ENCODE measurements around the gene FOXO6. TPM values are rescaled to one million over a fixed set of nuclear protein-coding genes. Genes with fewer than 3 reads are reported as not detected.

The FOXO6 gene
- total and polyA plus RNA-seq, 2 donors = 1.2 to 1.5 TPM

DNA sequence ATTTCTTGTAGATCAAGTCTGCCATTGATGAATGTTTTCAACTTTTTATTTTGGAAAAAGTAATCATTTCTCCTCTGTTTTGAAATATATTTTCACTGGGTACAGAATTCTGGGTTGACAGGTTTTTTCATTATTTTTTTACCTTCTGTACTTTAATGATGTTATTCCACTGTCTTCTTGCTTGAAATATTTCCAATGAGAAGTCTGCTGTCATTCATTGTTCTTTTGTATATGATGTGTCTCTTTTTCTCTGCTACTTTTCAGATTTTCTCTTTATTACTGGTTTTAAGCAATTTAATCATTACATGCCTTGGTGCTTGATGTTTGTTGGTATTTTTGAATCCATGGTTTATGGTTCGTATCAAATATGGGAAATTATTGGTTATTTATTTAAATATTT lies 22.4 kb upstream of the FOXO6 start:
- Histone ChIP-seq H3K27ac (ENCODE audit: low read depth) (no peak overlapping the region), H3K36me3 (ENCODE audit: insufficient read depth) (no peaks in the 10 kb centered on the region), H3K4me3 (ENCODE audit: low read depth, low read length) (no peak overlapping the region), H3K4me1 (ENCODE audit: insufficient read depth) (no peaks in the 10 kb centered on the region)
- no peak for DNase-seq (ENCODE audit: extremely low spot score)
- WGBS = 95% methylated on average over 1 of the region's 1 CpG

DNA sequence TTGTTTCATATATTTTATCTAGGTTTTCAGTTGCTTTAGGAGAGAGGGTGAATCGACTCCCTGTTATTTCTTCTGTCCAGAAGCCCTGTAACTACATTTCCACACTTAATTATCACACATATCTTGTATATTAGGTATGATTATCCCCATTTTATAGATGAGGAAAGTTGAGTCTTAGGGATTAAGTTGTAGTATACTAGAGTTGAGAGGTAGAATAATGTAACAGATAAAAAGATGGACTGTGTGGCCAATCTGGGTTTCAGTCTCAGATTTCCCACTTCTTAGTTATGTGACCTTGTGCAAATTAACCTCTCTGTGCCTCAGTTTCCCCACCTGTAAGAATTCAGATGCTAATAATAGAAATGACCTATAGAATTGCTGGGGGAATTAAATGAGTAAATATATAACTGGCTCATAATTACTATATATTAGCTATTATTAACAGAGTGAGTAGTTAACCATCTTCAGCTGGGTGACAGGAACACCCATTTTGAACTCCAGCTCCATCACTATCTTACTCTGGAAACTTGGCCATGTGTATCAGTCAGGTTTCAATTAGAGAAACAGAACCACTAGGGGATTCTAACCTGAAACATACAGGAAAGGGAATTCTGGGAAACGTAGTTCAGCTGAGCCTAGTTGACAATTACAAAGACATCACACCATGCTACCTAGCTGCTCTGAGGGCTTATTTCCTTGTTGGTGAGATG lies 20.4 kb upstream of the FOXO6 start:
- Histone ChIP-seq H3K4me3 (ENCODE audit: low read depth, low read length) (no peak overlapping the region), H3K27ac (ENCODE audit: low read depth) (no peak overlapping the region), H3K36me3 (ENCODE audit: insufficient read depth) (no peaks in the 10 kb centered on the region), H3K4me1 (ENCODE audit: insufficient read depth) (no peaks in the 10 kb centered on the region)
- 74% methylated on average over 2 of the region's 2 CpGs for WGBS
- no peak for DNase-seq (ENCODE audit: extremely low spot score)

DNA sequence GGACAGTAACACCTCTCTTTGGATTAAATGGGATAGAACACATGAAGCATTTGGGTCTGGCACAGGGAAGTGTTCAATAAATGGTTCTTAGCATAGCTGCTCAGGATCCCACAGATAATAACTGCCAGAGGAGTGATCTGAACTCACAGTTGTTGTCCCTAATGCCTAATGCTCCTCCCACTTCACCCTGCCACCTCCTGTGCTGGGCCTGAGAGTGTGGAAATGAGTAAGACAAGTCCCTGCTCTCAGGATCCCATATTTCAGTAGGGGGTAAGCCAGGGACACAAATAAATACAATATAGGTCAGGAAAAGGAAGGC lies 19.9 kb upstream of the FOXO6 start:
- Histone ChIP-seq H3K27ac (ENCODE audit: low read depth) (no peak overlapping the region), H3K36me3 (ENCODE audit: insufficient read depth) (no peaks in the 10 kb centered on the region), H3K4me3 (ENCODE audit: low read depth, low read length) (no peak overlapping the region), H3K4me1 (ENCODE audit: insufficient read depth) (no peaks in the 10 kb centered on the region)
- DNase-seq (ENCODE audit: extremely low spot score) = no peak

DNA sequence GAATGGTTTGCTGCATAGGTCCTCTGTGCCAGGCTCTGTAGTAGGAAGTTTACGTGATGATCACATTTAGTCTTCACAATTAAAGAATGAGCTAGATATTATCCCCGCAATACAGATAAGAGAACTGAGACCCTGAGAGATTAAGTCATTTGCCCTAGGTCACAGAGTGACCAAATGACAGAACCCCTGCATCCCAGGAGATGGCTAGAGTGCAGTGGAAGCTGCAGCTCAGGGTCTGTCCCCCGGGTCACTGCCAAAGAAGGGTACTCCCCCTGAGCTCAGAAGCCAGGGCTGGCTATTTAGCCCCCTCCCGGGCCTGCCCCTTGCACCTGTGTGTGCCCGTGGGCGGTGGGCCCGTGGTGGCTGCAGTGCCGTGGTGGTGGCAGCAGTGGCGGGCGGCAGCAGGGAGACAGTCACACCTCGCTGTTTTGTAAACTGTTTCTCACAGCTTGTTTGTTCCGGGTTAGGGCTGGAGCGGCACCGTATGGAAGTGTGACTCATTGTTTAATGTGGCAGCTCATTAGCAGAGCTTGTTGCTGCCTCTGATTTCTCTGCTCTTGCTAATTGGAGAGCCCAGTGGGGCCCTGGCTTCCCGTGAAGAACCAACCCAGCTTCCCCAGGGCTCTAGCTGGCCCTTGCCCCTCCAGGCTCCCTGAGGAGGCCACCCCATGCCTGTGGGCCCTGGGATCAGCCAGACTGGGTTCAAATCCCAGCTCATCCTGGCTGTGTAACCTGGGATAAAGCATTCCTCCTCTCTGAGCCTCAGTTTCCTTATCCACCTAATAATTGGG lies 19.3 kb upstream of the FOXO6 start:
- 63% methylated on average over 15 of the region's 15 CpGs for WGBS
- Histone ChIP-seq H3K4me3 (ENCODE audit: low read depth, low read length) (no peak overlapping the region), H3K27ac (ENCODE audit: low read depth) (no peak overlapping the region), H3K36me3 (ENCODE audit: insufficient read depth) (no peaks in the 10 kb centered on the region), H3K4me1 (ENCODE audit: insufficient read depth) (no peaks in the 10 kb centered on the region)
- no peak for DNase-seq (ENCODE audit: extremely low spot score)

DNA sequence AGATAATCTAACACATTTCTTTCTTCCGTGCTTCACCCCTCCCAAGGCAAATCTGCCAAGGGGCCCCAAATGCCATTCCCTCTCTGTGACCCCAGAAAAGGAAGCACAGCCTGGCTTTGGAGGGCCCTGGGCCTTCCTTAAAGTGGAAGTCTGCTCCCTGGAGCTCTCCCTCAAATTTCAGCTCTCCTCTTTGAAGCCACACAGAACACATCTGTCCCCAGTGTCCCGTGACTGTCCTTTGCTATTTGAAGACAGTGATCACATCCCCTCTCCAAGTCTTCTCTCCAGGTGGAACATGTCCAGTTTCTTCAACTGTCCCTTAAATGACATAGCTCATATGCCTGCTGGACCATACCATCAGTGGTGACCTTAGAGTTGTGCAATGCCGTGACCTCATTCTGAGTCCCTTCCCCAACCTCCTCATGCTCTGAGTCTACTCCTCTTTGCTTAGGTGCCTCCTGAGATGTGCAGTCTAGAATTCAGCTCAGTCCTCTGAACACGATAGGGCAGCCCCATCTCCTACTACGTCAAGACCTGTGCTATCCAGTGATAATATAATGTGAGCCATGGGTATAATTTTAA lies 18.4 kb upstream of the FOXO6 start:
- H3K36me3 ChIP-seq (ENCODE audit: insufficient read depth) = no peaks in the 10 kb centered on the region
- DNase-seq (ENCODE audit: extremely low spot score) = no peak
- H3K4me1 ChIP-seq (ENCODE audit: insufficient read depth) = no peaks in the 10 kb centered on the region
- 78% methylated on average over 5 of the region's 5 CpGs for WGBS
- H3K4me3 ChIP-seq (ENCODE audit: low read depth, low read length) = no peak overlapping the region
- H3K27ac ChIP-seq (ENCODE audit: low read depth) = no peak overlapping the region

DNA sequence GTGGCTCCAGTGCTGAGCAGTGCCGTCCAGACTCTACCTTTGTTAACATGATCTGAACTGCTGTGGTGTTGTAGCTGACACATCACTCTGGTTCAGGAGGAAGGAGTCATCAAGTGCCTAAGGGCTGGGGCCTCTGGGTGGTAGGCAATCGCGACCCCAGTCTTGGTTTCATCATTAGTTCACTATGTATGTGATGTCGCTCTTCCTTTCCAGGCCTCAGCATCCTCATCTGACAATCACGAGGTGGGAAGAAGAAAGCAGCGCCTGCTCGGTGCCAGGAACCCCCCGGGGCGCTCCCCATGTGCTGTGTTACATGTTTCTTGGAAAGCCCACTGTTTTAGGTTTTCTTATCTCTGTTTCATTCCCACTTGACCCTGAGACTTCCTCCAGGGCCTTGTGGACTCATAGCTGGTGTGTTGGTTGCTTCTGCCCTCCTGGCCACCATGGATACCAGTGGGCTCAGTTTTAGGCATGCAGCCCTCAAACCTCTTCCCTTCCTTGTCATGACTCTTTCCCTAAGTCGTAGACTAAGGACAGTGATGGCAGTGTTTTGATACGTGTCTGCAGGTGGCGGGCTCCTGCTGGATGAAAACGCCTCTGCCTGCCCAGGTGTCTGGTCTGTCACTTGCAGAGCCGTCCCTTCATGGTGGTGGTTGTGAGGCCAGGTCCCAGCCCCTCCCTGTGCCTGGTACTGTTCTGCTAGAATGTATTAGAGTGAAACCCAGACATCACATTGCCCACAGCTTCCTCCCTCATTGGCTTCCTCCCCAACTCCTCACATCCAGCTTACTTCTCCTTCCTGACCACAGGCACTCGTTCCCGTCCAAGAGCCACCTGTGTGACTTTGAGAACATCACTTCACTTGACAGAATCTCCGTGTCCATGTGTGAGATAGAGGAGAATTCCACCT lies 17.2 kb upstream of the FOXO6 start:
- Histone ChIP-seq H3K36me3 (ENCODE audit: insufficient read depth) (no peaks in the 10 kb centered on the region), H3K4me1 (ENCODE audit: insufficient read depth) (no peaks in the 10 kb centered on the region), H3K4me3 (ENCODE audit: low read depth, low read length) (no peak overlapping the region), H3K27ac (ENCODE audit: low read depth) (no peak overlapping the region)
- WGBS = 86% methylated on average over 17 of the region's 17 CpGs
- no peak for DNase-seq (ENCODE audit: extremely low spot score)

DNA sequence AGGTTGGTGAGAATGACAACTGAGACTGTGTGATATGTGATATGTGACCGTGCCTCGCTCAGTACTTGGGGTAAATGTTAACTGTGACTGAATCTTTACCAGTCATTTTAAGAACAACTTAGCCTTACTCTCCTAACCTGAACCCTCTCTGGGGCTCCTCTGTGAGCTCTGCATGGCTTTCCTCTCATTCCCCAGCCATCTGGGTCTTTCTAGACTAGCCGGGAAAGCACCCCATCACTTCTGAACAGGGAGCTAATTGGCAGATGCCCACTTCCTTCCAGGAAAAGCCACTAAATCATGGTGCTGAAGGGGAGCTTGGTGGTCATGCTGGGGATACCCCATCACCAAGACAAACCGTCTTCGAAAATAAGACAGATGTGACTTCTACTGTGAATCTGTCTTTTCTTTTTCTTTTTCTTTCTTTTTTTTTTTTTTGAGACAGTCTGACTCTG lies 16.5 kb upstream of the FOXO6 start:
- no peak for DNase-seq (ENCODE audit: extremely low spot score)

DNA sequence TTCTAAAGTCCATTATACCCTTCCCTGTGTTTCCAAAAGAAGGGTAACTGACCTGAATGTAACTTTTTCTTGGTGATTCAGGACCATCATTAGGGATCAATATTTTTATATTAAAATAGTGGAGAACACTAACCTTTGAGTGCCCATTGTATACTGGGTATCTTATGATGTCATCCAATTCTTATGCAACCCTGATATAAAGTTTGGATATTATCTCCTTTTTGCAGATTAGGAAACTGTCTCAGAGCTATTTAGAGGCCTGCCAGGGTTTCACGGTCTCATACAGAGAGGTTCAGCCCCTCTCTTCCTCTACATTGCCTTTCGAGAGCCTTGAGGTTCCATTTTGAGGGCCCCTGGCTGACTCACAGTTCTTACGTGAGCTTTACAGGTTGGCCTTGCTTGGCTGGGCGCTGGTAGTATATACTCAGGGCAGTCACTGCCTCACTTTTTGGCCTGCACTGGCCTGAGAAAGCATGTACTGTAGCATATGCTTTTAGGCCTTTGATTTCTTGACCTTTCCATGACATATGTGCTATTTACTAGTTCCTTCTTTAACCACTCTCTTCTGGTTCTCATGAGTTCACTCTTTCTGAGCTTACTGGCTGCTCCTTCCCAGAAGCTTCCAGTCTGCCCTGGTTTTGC lies 15.7 kb upstream of the FOXO6 start:
- H3K4me1 ChIP-seq (ENCODE audit: insufficient read depth) = no peaks in the 10 kb centered on the region
- no peak for DNase-seq (ENCODE audit: extremely low spot score)
- no peak overlapping the region for H3K27ac ChIP-seq (ENCODE audit: low read depth)
- no peaks in the 10 kb centered on the region for H3K36me3 ChIP-seq (ENCODE audit: insufficient read depth)
- 85% methylated on average over 4 of the region's 4 CpGs for WGBS
- no peak overlapping the region for H3K4me3 ChIP-seq (ENCODE audit: low read depth, low read length)

More for the DNA sequence above, 16.5 kb upstream of the FOXO6 start:
- WGBS = 86% methylated on average over 5 of the region's 5 CpGs
- Histone ChIP-seq H3K27ac (ENCODE audit: low read depth) (no peak overlapping the region), H3K4me1 (ENCODE audit: insufficient read depth) (no peaks in the 10 kb centered on the region), H3K36me3 (ENCODE audit: insufficient read depth) (no peaks in the 10 kb centered on the region), H3K4me3 (ENCODE audit: low read depth, low read length) (no peak overlapping the region)

DNA sequence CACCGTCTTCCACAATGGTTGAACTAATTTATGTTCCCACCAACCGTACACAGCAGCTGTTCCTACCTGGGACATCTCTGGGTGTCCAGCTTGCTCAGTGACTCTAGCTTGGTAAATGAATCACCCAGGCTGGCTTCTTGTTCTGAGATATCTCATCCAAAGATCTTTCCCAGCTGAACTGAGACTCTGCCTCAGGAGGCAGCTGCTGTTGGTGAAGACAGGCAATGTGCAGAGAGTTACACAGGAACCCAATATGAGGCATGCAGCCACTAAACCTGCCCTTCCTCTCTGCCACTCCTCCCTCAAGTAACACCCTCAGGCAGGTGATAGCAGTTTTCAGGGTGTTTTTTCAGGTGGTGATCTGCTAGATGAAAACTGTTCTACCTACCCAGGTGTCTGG lies 14.0 kb upstream of the FOXO6 start:
- no peaks in the 10 kb centered on the region for H3K4me1 ChIP-seq (ENCODE audit: insufficient read depth)
- WGBS = 88% methylated on average over 2 of the region's 2 CpGs
- no peak overlapping the region for H3K4me3 ChIP-seq (ENCODE audit: low read depth, low read length)
- no peak overlapping the region for H3K27ac ChIP-seq (ENCODE audit: low read depth)
- DNase-seq (ENCODE audit: extremely low spot score) = no peak
- H3K36me3 ChIP-seq (ENCODE audit: insufficient read depth) = no peaks in the 10 kb centered on the region

DNA sequence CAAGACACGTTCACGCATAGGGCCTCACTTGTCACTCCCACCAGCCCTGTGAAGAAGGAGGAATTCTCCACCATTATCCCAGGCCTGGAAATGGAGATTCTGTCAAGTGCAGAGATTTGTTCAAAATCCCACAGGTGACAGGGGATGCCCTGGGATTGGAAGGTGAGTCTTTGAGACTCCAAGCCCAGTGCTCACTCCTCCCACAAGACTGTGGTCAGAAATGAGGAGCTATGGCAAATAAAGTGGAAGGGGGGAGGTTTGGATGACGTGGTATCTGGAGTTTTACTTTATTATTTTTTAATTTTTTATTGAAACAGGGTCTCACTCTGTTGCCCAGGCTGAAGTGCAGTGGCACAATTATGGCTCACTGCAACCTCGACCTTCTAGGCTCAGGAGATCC lies 12.8 kb upstream of the FOXO6 start:
- no peak overlapping the region for H3K4me3 ChIP-seq (ENCODE audit: low read depth, low read length)
- DNase-seq (ENCODE audit: extremely low spot score) = no peak
- no peaks in the 10 kb centered on the region for H3K4me1 ChIP-seq (ENCODE audit: insufficient read depth)
- H3K27ac ChIP-seq (ENCODE audit: low read depth) = no peak overlapping the region
- WGBS = 79% methylated on average over 4 of the region's 4 CpGs
- H3K36me3 ChIP-seq (ENCODE audit: insufficient read depth) = no peaks in the 10 kb centered on the region

DNA sequence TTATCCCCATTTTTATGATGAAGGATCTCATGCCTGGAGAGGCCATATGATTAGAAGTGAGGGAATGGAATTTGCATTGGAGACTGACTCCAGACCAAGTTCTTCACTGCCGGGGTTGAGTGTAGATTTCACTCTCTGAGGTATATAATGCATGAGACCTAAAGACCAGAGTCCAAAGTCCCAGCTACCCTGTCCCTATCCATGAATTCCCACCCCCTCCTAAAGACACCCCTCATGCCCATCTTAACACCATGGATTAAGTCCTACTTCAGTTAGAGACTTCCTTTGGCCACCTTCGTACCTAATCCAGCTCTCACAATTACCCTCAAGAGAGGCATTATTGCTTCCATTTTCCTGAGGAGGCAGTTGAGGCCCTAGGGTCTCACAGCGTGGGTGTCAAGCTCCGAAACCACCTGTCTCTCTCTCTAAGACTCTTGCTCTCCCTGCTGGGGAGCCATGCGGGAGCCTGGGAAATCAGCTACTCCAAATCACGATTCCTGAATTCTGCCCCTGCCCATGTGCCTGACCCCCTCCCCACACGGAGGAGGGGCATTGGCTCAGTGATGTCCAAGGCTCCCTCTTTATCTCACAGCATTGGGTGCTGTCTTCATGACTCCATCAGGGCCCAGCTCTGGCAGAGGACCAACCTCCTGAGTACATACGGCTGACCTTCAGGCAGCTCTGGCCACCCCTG lies 11.7 kb upstream of the FOXO6 start:
- Histone ChIP-seq H3K36me3 (ENCODE audit: insufficient read depth) (no peaks in the 10 kb centered on the region), H3K4me3 (ENCODE audit: low read depth, low read length) (no peak overlapping the region), H3K27ac (ENCODE audit: low read depth) (no peak overlapping the region), H3K4me1 (ENCODE audit: insufficient read depth) (no peaks in the 10 kb centered on the region)
- WGBS = 89% methylated on average over 8 of the region's 8 CpGs
- no peak for DNase-seq (ENCODE audit: extremely low spot score)

DNA sequence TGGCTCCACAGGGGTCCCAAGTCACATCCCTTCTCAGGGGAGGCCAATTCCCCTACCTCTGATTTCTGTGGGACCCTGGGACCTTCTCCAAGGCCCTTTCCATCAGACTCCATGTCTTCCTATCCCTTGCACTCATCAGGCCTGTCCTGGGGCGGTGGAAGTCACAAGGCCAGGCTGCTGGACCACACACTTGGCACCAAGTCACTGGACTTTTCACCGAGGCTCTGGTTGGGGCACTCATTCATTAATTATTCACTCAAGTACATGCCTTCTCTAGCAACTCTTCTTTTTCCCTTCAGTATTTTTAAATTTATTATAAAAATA lies 11.2 kb upstream of the FOXO6 start:
- no peak overlapping the region for H3K4me3 ChIP-seq (ENCODE audit: low read depth, low read length)
- no peak overlapping the region for H3K27ac ChIP-seq (ENCODE audit: low read depth)
- no peak for DNase-seq (ENCODE audit: extremely low spot score)
- 81% methylated on average over 2 of the region's 2 CpGs for WGBS
- no peaks in the 10 kb centered on the region for H3K4me1 ChIP-seq (ENCODE audit: insufficient read depth)
- no peaks in the 10 kb centered on the region for H3K36me3 ChIP-seq (ENCODE audit: insufficient read depth)

Measured in urinary bladder (tissue), 4 donors.